Mucosa of gallbladder (tissue), 1 donor: ENCODE results near the gene SHC3. TPM values are rescaled to one million over a fixed set of nuclear protein-coding genes. Genes with fewer than 3 reads are reported as not detected.

Source experiments
- DNase-seq: peaks from one replicate; pipeline ENCODE4 v3.0.0-alpha.2; 2020; ENCODE audit warnings: low spot score
- total RNA-seq: library from RNA; stranded (reverse); gene quantifications from one replicate; pipeline ENCODE4 v1.2.1, GENCODE V29; 2021
- donor health status: DM: no; HTN: no; CAD: no.

SHC3 gene
- total RNA-seq, 1 donor from 2014 or later: 1.7 TPM

DNA sequence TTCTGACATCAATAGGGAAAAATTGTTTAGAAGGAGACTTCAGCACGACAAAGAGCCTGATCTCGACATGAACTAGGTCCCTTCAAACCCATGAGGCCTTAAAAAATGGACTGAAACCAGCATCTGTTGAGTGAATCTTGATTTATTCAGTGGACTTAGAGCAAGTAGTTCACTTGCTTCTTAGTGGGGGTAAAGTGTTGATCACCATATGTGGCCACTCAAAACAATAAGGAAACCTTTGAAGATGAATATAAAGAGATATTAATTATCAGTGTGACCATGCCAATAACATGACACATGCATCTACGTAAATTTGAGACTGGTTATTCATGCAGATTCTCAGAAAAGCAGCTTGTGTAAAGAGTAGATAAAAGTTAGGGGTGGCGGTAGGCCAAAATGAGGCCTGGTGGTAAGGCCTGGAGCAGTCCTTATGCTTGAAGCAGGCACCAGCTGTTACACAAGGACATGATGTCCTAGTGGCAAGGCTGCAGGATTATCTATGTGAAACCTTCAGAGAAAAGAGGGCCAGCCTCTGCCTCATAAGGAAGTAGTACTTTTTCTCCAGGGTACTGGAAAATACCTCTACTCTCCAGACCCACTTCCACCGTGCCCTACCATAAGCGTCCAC is 126.0 kb downstream of the SHC3 start:
- no peak for DNase-seq

GRCh38 chr9:89051421-89052025 is 127.1 kb downstream of the SHC3 start:
- no peak for DNase-seq

DNA sequence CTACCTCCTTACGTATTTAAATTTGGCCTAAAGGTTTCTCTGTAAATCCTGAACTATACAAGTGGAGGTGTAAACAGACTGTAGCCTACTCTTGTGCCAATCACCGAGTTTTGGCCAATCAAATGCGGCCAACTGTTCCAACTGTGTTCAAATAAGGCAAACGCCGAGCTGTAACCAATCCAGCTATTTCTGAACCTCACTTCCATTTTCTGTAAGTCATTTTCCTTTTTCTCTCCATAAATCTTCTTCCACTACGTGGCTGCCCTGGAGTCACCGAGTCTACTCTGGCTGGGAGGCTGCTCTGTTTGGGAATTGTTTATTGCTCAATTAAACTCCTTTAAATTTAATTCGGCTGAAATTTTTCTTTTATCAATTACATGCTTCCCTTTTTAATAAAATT is 129.0 kb downstream of the SHC3 start:
- no peak for DNase-seq

DNA sequence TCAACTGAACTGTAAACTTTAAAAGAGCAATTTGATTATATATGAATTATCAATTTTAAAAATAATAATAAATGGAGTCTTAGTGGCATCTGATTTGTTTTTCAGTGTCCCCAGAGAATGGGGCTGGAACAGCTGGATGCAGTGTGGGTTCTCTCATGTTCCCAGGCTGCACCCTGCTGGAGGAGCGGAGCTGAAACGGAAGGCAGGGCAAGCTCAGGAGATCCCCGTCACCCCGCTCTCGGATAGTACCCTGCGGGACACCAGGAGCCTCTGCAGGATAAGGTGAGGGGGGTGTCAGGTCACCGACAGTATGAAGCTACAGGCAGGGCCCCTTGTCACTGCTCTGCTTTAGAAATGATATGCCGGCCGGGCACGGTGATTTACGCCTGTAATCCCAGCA is 130.0 kb downstream of the SHC3 start:
- DNase-seq: no peak

GRCh38 chr9:89047667-89048066 is 131.0 kb downstream of the SHC3 start:
- DNase-seq: no peak

- no peak for DNase-seq
Measured at GRCh38 chr9:89046832-89047231, 131.8 kb downstream of the SHC3 start.

DNA sequence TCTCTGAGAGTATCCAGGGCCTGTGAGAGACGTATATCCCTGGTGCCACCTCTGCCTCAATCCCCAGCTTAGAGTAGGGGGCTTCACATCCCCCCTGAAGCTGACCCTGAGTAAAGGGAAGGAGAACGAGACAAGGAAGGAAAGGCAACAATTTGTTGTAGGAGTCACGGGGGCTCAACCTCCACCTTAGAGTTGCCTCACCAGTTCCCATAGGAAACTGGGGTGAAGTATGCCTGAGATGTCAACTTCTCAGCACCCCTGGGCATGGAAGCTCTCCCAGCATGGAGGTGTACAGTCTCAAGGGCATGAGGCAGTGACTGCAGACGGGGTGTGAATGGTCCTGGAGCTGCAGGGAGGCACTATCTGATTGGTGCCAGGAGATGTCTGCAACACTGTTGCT is 133.7 kb downstream of the SHC3 start:
- DNase-seq: no peak

GRCh38 chr9:89044104-89044503 is 134.5 kb downstream of the SHC3 start:
- no peak for DNase-seq

- no peak for DNase-seq
Measured at GRCh38 chr9:89042984-89043383, 135.6 kb downstream of the SHC3 start.

DNA sequence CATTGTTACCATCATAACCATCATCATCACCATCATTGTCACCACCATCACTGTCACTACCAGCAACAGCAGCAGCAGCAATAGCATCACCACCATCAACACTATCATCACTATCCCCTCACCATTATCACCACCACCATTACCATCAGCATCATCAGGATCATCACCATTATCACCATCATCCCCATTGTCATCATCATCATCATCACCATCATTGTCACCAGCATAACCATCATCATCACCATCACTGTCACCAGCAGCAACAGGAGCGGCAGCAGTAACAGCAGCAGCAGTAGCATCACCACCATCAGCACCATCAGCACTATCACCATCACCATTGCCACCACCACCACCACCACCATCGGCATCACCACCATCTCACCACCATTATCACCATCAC is 139.0 kb downstream of the SHC3 start:
- DNase-seq: no peak

- DNase-seq: no peak
Measured at GRCh38 chr9:89039104-89039465, 139.5 kb downstream of the SHC3 start.

GRCh38 chr9:89038382-89039103 is 140.1 kb downstream of the SHC3 start:
- no peak for DNase-seq

DNA sequence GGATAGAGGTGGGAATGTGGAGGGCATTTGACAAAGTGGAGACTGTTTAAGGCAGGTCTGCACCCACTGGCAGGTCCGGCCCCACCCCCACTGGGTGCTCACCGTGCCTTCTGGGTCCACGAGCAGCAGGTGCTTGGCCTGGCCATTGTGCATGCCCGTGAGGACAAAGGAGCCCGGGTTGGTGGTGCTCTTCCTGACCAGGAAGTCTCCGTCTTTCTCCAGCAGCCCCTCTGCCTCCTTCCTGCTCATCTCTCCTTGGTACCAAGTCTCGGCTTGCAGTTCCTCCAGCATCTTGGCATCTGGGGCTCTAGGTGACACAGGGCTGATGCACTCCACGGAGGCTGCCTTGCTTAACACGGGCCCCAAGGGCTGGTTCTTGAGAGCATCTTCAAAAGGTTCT is 140.7 kb downstream of the SHC3 start:
- DNase-seq: no peak

GRCh38 chr9:89037346-89037745 is 141.3 kb downstream of the SHC3 start:
- no peak for DNase-seq

DNA sequence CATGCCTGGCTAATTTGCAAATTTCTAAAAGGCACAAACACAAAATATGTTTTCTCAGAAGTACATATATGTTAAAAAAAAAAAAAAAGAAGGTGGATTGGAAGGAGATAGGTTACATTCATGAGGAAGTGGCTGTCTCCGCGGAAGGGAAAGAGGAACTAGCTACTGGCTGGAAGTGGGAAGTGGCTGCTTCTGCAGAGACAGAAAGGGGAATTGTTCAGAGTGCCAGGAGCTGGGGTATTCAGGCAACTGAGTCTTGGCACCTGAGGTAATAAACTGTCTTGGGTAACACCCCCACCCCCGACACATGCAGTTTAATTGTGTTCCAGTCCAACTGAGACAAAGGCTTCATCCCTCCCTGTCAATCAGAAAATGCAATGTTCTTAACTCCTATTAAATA is 141.7 kb downstream of the SHC3 start:
- DNase-seq: no peak

DNA sequence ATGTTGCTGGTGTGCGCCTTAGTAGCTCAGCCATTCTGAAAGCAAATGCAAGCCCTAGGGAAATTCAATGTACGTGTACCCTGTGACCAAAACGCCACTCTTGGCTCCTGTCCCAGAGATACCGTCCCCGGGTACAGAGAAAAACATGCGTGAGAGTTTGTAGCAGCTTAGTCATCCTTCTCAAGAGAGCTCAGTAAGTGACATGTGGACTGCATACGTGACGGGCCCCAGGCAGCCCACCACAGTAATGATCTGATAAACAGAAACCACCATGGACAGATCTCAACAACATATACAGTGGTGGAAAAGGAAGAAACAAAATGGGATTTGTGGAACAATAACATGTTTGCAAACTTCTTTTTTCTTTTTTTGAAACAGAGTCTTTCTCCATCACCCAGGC is 142.2 kb downstream of the SHC3 start:
- no peak for DNase-seq

DNA sequence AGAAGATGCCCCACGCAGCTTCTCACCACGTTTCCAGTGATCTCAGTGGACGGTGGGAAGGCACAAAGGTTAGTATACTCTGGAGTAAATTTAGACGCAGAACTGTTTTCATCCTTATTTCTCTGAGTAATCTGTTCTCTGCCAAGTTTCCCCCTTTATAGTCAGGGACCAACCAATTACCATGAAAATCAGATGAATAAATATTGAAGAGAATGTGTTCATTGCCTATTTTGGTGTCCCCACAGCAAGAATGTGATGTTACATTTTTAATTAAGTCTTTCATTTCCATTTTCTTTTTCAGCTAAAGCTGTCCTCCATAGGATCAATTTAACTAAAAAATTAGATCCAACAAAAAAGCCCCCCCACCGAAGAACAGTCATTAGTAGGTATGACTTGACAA is 146.0 kb downstream of the SHC3 start:
- DNase-seq: no peak

DNA sequence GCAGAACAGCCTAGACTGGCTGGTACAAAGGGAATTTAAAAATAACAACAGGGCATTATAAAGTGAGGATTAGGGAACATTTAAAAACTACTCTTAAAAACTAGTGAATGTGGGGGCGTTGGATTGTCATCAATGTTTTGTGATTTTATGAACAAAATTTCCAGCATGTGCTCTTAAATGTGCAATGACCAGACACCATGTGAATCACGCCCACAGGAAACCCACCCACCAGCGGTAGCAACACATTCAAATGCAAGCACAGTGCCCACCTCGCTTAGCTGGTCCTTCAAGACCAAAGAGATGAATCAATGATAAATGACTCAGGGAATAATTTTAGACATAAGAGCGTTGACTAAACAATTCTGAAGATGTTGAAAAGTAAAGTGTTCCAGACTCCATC is 146.4 kb downstream of the SHC3 start:
- DNase-seq: no peak

DNA sequence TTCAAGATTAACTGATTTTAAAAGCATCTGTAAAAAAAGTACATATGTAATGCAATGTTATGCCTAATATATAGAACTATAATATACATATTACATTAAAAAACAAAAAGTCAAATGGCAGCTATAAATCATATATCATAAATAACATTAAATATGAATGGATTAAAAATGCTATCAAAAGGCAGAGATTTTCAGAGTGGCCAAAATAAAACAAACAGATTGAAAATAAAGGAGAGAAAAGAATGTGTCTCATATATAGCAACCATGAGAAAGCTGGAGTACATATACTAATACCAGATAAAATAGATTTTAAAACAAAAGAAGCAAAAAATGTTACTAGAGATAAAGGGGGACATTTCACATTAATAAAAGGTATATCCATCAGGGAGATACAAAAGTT is 148.8 kb downstream of the SHC3 start:
- no peak for DNase-seq

DNA sequence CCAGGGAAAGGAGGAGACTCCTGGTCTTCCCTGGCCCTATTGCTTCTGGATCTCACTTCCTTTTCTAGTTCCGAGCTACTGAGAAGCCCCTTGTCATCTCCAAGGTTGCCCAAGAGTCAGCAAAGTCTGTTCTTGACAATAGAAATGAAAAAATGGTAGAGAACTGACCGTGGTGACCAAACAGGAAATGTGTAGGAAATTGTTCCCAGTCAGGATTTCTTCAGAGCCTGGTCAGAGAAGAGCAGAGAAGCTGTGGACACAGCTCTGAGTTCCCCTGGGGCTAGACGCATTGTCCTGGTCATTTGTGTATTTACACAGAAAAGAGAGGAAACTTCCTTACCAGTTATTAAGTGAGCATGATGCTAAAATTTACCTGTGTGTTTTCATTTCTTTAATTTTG is 151.7 kb downstream of the SHC3 start:
- DNase-seq: no peak

- no peak for DNase-seq
Measured at GRCh38 chr9:89025553-89025952, 153.1 kb downstream of the SHC3 start.

GRCh38 chr9:89024727-89025126 is 153.9 kb downstream of the SHC3 start:
- no peak for DNase-seq

DNA sequence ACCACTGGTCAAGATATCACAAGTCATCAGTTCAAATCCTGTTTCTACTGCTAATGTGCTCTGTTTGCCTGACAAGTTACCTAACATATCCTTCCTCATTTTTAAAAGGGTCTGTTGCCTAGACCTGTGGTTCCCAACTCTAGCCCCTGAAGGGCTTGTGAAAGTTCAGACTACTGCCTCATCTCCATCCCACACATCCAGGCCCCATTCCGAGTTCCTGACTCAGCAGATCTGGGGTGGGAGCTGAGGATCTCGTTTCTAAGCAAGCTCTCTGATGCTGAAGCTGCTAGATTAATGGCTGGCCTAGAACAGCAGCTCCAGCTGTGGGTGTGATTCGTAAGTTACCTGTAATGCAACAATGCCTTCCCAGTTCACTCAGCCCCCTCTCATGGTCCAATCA is 154.9 kb downstream of the SHC3 start:
- peak; percentile 0 for DNase-seq

- DNase-seq: peak; percentile 12
Measured at GRCh38 chr9:89022902-89023301, 155.7 kb downstream of the SHC3 start.
